BJ (cell line): ENCODE data around the gene OGFRL1. TPM values are rescaled to one million over a fixed set of nuclear protein-coding genes. Genes with fewer than 3 reads are reported as not detected.

Source experiments
- CTCF ChIA-PET: fragments of 350-600 bp; formaldehyde crosslinking; extraction: SDS; loops from one replicate; lab custom pipeline; 2021; ENCODE audit warnings: antibody characterized with exemption, inconsistent platforms; lab: Yijun Ruan, JAX
- POLR2A ChIA-PET: fragments of 300-600 bp; sonication (Branson Sonifier 250); formaldehyde crosslinking; extraction: SDS; loops from one replicate; lab custom pipeline; 2021; ENCODE audit warnings: antibody characterized with exemption; lab: Charles Lee
- DNase-seq: peaks from one replicate; pipeline ENCODE4 v3.0.0-alpha.2; 2011; ENCODE audit warnings: low read depth
- H3K27me3 ChIP-seq: 2 replicates; pipeline ENCODE4 v1.6.0; 2011; ENCODE audit warnings: low read length; ENCODE audit not compliant: control insufficient read depth, insufficient read depth
- H3K36me3 ChIP-seq: 2 replicates; pipeline ENCODE4 v1.5.1; 2011; ENCODE audit warnings: low read length; ENCODE audit not compliant: control insufficient read depth, insufficient read depth
- H3K4me3 ChIP-seq: 2 replicates; pipeline ENCODE4 v1.5.1; 2011; ENCODE audit warnings: low read depth, mild to moderate bottlenecking, control low read depth, low read length
- polyA plus RNA-seq: library from polyadenylated mRNA; depleted of rRNA; stranded (reverse); fragments of >200 nt; gene quantifications from 2 replicates; pipeline ENCODE4 v1.2.3, GENCODE V29; 2011
- TF ChIP-seq, protein P1 (sequence below): IDR thresholded peaks from 2 replicates; pipeline ENCODE4 v1.5.1; 2011; ENCODE audit warnings: low read depth, mild to moderate bottlenecking, control low read depth, inconsistent platforms, low read length, moderate library complexity; ENCODE audit not compliant: insufficient read depth

OGFRL1 gene
- polyA plus RNA-seq, 1 experiment: 5.2 TPM

DNA sequence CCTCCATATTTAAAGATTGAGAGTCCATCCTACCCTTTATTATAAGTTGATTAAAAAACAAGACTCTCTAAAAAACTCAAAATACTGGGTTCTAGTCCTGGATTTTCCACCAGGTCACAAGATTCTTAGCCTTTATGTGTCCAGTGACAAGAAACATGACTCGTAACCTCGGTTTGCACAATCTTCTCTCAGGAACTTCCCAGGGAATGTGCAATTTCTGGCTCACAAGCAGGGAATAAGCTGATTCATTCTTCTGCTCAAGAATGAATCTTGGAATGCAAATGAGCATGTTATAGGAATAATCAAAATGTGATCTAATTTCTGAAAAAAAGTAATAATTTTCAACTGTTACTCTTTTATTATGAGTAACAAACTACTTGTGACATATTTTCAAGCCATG lies 45.1 kb downstream of the OGFRL1 start:
- TF ChIP-seq, protein P1, sequence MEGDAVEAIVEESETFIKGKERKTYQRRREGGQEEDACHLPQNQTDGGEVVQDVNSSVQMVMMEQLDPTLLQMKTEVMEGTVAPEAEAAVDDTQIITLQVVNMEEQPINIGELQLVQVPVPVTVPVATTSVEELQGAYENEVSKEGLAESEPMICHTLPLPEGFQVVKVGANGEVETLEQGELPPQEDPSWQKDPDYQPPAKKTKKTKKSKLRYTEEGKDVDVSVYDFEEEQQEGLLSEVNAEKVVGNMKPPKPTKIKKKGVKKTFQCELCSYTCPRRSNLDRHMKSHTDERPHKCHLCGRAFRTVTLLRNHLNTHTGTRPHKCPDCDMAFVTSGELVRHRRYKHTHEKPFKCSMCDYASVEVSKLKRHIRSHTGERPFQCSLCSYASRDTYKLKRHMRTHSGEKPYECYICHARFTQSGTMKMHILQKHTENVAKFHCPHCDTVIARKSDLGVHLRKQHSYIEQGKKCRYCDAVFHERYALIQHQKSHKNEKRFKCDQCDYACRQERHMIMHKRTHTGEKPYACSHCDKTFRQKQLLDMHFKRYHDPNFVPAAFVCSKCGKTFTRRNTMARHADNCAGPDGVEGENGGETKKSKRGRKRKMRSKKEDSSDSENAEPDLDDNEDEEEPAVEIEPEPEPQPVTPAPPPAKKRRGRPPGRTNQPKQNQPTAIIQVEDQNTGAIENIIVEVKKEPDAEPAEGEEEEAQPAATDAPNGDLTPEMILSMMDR: no peak
- ChIA-PET POLR2A (no interaction called here), CTCF (interaction anchor here (1.2 to 2.7 kb wide), 3 partner anchors 11 to 140 kb away, joined by 4 to 8 read pairs (median 5); no protein-coding TSS in a partner anchor)

DNA sequence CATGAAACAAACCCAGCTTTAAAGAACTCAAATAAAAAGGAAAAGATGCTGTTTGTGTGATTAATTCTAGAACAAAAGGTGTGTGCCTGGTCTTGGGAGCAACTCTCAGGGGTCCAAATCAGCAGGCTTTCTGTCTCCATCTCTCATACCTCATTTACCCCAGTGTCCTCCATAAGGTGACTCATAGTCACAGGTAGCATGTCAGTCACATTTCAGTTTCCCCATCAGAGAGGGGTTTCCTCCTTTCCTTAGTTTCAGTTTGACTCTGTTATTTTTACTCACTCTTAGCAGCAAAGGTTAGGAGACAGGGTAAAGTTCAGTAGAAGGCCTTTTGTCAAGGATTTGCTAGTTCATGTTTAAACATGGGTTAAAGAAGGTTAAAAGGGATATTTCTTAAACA lies 46.2 kb downstream of the OGFRL1 start:
- TF ChIP-seq, protein P1: no peak
- CTCF ChIA-PET: interaction anchor here (1.2 to 2.7 kb wide), 2 partner anchors 10 to 33 kb away, joined by 3 to 8 read pairs; no protein-coding TSS in a partner anchor
- POLR2A ChIA-PET: no interaction called here

More for the DNA sequence above, 45.1 kb downstream of the OGFRL1 start:
- H3K36me3 ChIP-seq: no peaks in the 10 kb centered on the region
- DNase-seq: peak; percentile 83
- H3K4me3 ChIP-seq: no peak overlapping the region
- no peaks in the 10 kb centered on the region for H3K27me3 ChIP-seq

DNA sequence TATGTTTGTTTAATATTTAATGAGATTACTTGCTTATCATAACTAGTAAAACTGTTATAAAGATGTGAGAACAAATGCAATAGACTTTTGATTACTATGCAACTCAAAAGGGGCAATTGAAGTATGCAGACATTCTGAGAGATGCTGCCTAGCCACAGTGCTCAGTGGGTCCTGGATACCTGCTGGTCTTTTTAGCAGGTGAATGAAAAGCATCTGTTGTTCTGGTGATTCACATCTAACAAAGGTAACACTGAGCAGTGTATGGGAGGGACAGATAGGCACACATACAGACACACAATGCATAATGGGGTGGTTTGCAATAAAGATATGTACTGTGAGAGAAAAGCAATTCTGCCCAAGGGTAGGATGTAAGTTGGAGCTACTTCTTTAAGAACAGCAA lies 46.9 kb downstream of the OGFRL1 start:
- H3K4me3 ChIP-seq: no peak overlapping the region
- CTCF ChIA-PET: interaction anchor here (1.1 to 2.7 kb wide), 3 partner anchors 9 to 145 kb away, joined by 3 to 8 read pairs (median 3); no protein-coding TSS in a partner anchor
- POLR2A ChIA-PET: interaction anchor here (0.6 kb wide), 1 partner anchor 228 kb away, joined by 3 read pairs; no protein-coding TSS in a partner anchor
- DNase-seq: no peak
- no peaks in the 10 kb centered on the region for H3K27me3 ChIP-seq
- TF ChIP-seq, protein P1: no peak
- H3K36me3 ChIP-seq: no peaks in the 10 kb centered on the region

More for the DNA sequence above, 46.2 kb downstream of the OGFRL1 start:
- Histone ChIP-seq H3K27me3 (no peaks in the 10 kb centered on the region), H3K4me3 (no peak overlapping the region), H3K36me3 (no peaks in the 10 kb centered on the region)
- no peak for DNase-seq

DNA sequence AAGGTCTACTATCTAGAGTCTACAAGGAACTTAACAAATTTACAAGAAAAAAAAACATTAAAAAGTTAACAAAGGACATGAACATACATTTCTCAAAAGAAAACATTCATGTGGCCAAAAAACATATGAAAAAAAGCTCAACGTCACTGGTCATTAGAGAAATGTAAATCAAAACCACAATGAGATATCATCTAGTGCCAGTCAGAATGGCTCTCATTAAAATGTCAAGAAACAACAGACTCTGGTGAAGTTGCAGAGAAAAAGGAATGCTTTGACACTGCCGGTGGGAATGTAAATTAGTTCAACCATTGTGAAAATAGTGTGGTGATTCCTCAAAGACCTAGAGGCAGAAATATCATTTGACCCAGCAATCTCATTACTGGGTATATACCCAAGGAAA lies 48.3 kb downstream of the OGFRL1 start:
- DNase-seq: no peak
- no peaks in the 10 kb centered on the region for H3K27me3 ChIP-seq
- no peaks in the 10 kb centered on the region for H3K36me3 ChIP-seq
- H3K4me3 ChIP-seq: no peak overlapping the region
- CTCF ChIA-PET: interaction anchor here (1.0 kb wide), 1 partner anchor 146 kb away, joined by 5 read pairs; no protein-coding TSS in a partner anchor
- TF ChIP-seq, protein P1: no peak
- POLR2A ChIA-PET: no interaction called here

DNA sequence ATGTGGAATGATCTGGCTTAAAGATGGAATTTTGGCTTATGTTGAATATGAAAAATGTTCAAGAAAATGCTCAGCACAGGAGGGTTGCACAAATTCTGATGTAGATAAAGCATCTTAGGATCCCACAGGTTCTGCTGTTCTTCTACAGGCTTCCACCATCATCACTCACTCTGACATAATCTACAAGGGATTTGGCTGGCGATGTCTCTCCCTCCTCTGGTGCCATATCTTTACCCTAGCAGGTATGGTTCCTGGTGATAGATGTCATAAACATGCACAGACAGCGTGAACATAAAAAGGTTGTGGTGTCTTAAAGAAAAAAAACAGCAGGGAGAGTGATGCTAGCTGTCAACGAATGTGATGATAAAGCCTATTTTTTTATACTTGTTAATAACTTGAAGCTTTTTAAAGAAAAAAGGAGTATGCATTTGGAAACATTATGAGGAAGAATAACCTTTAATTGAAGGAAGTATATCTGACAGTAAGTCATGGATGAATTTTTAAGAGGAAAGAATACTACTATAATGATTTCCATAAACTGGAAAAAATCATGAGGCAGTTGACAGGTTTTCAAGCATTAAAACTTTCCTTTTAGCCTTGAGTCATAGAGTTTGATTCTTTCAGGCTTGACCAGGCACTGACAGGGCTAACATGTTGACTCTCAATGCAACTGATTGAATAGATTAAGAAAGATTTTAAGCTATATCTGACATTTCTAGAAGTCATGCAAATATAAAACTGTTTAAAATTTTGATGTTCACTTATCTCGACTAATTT lies 50.1 kb downstream of the OGFRL1 start:
- no peak for DNase-seq
- TF ChIP-seq, protein P1: no peak
- ChIA-PET CTCF (no interaction called here), POLR2A (no interaction called here)
- Histone ChIP-seq H3K27me3 (no peaks in the 10 kb centered on the region), H3K36me3 (no peaks in the 10 kb centered on the region), H3K4me3 (no peak overlapping the region)
